Left renal cortex interstitium (tissue), 4 donors: Measurements from ENCODE around the gene C9orf50. TPM values are rescaled to one million over a fixed set of nuclear protein-coding genes. Genes with fewer than 3 reads are reported as not detected.

ENCODE experiments used
- DNase-seq, 4 donors: peaks; one replicate each; pipeline ENCODE4 v3.0.0-alpha.2; 2013; ENCODE audit warnings: low read depth in 4 of 4, low spot score in 2 of 4, missing footprints in 1 of 4
- polyA plus RNA-seq, 4 donors: library from polyadenylated mRNA; unstranded; fragments of 120-200 nt; gene quantifications; one replicate each; pipeline ENCODE4 v1.2.1, GENCODE V29; 2013; ENCODE audit not compliant: insufficient read length in 4 of 4

C9orf50 gene
- polyA plus RNA-seq, 4 donors: 0.64 to 0.99 (median 0.83) TPM

DNA sequence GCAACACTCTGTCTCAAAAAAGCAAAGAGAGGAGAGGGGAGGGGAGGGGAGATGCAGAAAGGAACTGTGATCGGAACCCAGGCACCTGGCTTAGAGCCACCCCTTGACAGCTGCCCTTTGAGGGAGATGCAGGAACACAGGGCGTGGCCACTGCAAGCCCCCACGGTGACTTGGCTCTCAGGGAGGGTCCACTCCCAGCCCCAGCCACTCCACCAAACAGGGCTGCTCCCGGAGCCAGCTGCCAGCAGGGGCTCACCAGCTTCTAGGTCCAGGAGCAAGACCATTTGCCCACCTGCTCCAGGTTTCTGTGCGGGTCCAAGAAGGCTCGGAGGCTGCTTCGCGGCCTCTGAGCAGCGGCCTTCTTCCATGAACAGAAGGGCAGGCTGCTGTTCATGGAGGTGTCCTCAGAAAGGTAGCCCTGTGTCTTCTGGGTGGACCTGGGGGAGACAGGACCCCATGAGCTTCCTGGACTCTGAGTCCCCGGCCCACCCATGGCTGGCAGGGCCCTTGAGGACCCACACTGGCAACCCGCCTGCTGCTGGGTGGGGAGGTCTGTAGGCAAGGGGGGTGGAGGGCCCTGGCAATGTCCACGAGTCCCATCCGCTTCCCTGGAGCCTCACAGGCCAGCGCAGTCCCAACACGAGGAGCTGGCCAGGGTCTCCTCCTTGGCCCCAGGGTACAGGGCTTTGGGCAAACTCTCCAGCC is 7.9 kb downstream of the C9orf50 start:
- no peak for DNase-seq

DNA sequence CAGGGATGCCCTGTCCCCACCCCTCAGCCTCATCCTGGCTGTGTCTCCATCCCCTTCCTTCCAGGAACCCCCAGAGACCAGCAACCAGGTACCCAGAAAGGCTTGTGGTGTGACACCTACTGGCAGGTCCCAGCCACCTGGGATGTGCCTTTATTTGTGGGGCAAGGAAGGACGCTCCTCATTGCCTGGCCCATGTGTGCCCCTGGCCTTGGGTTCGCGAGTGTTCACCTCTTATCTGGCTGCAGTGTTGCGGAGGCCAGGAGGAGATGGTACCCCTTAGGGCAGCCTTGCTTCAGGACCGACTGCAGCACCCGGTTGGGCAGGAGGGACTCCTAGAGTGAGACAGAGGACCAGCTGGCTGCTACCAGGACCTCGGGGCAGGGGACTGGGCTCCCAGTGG is 8.8 kb downstream of the C9orf50 start:
- no peak for DNase-seq

DNA sequence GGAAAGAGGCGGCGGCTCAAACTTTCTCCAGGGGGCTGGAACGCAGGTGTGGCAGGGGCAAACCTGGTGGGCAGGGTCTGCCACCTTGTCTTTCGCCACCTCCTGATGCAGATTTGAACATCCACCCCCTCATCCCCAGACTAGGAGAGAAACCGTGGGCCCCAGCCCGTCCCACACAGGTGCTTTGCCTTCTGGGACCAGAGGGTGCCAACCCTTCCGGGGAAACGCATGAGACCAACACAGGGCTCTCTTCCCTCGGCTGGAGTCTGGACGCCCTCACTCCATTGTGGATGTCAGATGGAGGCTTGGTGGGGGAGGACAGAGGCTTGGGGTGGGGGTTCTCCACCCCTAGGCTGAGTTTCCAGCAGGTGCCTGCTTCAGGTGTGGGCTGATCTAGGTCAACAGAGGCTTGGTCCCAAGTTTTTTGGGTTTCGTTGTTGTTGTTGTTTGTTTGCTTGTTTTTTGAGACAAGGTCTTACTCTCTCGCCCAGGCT is 9.5 kb downstream of the C9orf50 start:
- DNase-seq: no peak

DNA sequence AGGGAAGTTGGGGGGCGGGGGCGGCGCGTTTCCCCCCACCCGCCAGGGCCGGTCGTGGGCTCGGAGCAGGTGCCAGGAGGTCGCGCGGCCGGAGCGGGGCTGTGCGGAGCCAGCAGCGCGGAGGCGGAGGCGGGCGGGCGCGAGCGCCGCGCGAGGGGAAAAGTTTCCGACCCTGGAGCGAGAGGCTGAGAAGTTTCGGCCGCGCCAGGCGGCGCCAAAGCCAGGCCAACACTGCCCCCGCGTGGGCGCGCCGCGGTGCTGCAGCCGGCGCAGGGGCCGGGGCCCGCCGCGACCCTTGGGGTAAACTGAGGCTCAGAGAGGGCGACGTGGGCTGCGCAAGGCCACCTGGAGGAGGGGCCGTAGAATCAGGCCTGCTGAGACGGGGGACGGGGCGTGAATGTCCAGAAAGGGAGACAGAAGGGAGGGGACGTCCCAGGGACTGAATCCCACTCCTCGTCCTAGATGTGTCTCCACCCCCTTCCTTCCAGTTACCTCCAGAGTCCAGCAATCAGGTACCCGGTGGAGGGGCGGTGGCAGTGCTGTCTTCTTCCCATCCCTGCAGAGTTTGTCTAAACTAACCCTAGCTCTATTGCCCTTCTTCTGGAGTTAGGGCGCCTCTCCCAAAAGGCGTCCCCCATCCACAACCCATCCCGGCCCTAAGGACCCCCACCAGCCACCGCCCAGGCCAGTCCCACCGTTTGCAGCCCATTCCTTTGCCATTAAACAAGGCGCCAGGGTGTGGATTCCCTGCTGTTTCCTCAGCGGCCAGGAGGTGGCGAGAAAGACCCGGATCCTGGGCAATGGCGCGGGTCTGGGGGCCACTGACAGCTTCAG is 10.2 kb downstream of the C9orf50 start:
- no peak for DNase-seq

DNA sequence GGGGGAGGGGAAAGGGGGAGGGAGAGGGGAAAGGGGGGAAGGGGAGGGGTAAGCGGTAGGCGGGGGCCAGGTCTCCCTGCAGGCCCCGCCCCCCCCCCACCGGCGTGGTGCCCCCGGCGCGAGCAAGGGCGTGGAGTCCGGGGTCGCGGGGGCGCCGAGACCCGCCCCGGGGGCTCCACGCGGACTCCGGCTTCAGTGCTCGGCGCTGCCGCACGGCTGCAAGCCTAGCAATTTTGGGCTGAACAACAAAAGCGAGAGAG is 10.8 kb downstream of the C9orf50 start:
- DNase-seq: no peak

DNA sequence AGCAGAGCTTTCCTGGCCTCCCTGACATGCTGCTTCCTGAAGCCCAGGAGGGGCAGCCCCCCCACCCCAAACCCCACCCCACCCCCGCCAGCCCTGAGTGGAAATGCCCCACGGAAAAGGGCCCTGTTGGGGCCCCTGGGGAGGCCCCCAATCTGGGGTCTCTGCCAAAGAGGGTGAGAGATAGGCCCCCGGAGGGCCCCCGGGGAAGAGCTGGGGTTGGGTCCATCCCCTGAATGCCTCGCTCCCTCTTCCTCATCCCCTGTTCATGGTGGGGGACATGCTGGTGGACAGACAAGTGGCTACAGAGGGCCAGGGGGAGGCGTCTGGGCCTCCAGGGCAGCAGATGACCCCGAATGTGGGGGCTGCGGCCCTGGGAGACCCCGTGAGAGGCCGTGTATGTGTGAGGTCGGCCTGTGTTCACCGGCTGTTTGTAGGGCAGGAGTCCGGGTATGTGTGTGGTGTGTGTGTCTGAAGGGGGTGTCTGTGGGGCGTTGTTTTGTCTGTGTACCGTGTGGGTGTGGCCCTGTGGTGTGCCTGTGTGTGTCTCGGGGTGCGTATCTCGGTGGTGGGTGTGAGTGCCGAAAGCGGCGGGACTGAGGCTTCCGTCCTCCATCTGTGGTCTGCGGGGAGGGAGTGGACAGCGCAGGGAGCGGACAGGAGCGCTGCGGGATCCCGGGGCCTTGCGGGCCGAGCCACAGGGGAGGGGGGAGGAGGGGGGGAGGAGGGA is 11.3 kb downstream of the C9orf50 start:
- DNase-seq: no peak

DNA sequence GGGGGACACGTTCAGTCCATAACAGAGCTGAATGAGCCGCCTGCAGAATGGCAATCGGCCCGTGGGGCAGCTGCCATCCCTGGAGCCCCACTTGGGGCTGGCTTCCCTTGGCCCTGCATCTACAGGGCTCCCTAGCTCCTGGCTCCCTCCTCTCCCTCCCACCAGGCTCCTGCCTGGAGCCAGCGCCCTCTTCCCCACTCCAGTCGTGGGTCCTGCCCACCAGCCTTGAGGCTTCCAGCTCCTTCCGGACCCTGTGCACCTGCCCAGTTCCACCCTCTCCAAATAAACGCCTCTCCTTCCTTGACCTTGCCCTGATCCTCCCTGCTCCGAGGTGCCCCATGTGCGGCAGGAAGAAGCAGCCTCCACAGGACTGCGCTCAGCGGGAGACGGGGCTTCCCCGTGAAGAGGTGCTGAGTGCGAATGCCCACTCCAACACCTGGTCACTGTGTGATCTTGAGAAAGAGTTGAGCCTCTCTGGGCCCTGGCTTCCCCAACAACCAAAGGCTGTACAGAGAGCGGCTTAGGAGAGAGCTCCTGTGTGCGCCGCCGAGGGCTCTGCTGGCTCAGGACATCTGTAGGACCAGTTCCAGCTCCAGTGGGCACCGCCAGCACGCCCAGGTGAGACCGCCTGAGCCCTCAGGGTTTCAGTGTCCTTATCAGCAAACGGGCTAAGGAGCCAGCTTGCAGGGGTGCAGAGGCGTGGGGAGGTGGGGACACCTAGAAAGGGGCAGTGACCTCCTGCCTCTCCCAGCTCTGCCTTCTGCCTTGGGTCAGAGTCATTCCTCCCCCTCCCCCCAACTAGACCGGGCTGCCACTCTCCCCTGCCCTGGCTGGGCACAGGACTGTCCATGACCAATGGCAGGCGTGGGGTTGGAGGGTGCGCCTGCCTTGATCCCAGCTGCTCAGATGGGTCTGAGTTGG is 12.1 kb downstream of the C9orf50 start:
- no peak for DNase-seq

DNA sequence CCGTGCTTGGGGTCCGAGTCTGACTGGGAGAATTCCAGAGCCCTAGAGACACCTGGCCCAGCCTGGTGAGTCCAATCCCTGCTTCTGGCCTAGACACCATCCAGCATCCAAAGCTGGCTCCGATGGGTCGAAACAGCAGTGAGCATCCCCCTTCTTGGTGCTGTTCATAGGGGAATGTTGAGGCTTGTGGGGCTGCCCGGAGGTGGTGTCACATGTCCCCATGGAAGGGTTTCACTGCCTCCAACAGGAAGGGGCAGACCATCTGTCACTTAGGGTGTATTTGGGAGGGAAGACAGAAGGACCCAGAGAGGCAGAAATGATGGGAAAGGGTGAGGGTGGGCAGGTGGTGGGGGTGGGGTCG is 13.9 kb downstream of the C9orf50 start:
- no peak for DNase-seq

DNA sequence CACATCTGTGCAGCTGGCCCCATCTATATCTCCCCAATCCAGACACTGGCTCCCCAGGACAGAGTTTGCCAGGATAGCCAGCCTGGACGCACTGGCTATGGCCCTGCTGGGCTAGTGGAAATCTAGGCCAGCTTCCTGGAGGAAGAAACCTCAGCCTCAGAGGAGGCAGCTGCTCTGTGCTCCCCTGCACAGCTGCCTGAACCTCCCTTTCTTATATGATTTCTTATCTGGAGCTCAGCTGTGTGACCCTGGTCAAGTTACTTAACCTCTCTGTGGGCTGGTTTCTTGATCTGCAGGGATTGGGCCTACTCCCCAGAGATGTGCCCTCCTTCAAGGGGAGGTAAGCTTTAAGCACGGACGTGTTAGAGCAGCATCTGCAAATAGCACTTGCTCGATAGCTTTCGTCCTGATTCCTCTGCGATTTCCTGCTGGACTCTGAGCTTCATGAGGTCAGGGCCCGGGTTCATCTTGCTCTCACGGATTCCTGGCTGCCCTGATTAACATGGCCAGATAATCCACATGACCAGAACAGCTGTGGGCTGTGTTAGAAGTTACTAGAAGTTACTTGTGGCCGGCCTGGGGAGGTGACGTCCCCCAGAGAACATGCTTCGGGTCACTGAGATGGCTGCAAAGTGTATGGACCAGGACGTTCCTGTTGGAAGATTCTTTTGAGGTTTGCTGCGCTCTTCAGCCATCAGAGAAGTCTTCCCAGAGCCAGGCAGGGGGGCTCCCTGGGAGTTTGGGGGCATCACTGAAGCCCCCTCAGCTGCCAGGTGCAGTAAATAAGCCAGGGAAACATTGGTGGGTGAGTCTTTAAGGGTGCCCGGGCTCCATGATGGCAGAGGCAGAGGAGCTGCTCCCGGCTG is 14.5 kb downstream of the C9orf50 start:
- DNase-seq: no peak

DNA sequence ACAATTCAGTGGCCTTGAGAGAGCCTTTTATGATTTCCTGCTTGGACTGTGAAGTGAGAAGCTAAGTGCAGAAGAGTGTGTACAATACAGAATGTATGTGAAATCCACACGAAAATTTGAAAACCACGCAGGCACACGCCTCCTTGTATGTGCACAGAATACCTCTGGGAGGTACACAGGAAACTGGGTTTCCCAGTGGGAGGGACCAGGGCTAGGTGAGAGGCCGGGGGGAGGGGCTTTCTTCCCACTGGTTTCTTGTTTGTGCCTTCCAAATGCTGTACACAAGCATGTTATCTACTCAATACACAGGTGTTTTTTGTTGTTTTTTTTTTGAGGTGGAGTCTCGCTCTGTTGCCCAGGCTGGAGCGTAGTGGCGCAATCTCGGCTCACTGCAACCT is 16.1 kb downstream of the C9orf50 start:
- DNase-seq: no peak

DNA sequence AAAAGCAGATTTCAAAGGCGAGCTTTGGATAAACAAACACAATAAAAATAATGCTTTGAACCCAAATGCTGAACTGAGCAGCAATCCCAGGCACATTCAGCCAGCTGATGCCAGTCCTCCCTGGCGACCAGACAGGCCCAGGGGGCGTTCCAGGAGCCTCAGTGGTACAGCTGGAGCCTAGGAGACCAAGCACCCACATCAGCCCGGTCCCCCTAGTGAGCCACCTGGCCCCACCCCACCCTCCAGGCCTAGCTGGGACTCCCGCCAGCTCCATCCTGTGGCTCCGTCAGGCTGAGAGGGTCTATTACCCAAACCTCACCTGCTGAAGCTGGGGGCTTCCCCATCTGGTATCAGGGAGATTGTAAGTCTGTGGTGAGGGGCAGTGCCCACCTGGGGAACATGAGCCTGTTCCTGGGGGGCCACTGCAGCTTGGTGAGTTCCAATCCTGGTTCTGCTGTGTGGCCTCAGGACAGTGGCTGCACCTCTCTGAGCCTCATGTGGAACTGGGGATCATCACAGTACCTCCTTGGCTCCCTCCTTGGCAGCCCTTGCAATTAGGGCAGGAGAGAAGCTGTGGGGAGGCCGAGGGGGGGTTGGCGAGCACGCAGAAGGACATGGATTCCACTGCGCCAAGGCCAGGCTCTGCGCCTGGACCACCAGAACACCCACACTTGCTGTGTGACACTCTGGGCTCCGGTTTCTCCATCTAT is 16.7 kb downstream of the C9orf50 start:
- no peak for DNase-seq

DNA sequence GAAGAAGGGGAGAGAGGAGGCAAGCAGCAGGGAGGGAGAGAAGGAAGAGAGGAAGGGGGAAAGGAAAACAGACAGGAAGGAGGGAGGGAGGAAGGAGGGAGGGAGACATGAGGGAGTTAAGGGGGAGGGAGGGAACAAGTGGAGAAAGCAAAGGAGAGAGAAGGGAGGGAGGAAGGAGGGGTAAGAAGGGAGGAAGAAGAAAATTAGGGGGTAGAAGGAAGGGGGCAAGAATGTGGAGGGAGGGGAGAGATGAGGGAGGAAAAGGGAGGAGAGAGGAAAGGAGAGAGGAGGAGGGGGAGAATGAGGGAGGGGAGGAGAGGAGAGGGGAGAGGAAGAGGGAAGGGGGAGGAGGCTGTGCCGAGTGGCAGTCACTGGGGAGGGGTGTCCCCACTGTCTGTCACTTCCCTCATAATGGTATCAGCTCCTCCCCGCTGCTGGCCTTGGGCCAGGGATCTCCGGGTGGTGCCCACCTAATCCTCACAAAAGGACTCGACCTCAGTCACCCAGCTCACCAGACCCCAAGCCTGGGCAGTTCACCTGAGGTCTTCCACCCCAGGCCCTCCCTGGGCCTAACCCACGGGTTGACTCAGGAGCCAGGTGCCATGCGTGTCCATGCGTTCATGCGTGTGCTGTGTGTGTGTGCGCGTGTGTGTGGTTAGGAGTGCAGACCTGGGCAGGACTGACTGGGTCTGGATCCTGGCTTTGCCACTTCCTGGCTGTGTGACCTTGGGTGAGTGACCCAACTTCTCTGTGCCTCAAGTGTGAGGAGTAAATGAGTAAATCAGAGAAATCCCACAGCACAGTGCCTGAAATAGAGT is 18.1 kb downstream of the C9orf50 start:
- no peak for DNase-seq

DNA sequence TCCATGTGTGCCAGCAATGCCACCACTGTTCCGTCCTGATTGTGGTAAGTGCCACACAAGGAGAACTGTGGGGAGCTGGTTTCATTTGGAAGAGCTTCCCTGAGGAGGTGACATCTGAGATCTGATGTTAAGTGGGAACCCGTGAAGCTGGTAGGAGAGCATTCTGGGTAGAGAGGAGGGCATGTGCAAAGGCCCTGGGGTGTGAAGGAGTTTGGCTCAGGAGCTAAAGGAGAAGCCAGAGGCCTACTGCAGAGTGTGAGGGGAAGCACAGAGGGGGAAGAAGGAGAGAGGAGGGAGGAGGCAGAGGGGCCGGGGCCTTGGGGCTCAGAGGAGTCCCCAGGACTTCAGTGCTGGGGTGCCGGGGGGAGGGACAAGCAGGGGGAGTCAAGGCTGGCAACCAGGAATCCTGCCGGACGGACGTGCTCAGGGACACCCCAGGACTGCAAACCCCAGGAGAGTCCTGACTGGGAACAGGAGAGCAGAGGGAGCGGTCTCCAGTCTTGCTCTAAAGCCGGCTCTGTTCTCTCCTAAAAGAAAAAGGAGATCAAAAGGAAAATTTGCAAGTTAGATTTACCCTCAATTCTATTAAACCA is 19.7 kb downstream of the C9orf50 start:
- no peak for DNase-seq

DNA sequence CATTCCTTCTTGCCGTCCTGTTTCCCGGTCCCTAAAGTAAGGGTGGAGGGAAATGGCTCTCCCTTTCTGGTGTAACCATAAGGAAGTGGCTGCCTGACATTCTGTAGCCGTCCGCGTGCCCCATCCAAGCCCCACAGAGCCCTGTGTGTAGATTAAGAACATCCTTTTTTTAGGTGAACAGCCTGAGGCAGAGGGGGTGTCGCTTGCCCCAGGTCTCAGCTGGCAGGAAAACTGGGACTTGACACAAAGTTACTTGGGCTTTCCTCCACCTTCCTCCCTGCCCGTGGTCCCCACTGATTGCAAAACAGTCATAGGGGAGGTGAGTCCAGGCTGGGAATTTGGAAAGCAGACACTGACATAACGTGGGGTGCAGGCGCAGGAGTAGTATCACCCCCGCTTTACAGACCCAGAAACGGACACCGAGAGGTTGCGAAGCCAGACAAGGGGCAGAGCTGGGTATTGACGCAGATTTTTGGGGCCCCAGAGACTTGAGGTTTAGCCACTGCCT is 22.8 kb downstream of the C9orf50 start:
- no peak for DNase-seq

DNA sequence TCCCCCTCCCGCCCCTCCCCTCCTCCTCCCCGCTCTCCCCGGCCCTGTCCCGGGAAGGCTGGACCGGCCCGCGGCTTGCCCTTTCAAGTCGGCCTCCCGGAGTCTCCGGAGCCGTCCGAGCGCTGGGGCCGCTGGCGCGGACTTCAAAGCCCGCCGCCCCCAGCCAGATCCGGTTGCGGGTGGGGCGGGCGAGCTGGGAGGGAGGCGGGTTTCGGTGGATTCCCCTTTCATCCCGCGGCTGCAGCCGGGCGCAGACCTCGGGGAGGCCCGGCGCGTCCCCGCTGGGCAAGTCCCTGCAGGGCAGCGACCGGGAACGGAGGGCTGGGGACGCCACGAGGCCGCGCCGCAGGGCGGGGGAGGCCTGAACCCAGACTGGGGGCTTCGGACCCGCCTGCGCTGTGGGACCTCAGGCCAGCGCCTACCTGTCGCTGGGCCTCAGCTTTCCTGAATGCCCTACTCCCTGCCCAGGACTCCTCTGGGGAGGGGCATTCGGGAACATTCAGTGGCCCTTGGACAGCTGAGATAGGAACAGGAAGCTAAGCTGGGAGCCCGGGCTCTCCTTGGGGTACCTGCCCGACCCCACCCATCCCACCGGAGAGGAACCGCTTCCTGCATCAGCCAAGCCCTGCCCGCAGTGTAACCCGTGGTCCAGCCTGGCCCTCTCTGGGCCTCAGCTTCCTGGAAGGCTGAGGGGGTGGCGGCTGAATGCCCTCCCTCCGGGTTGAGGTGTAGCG is 23.4 kb downstream of the C9orf50 start:
- no peak for DNase-seq

DNA sequence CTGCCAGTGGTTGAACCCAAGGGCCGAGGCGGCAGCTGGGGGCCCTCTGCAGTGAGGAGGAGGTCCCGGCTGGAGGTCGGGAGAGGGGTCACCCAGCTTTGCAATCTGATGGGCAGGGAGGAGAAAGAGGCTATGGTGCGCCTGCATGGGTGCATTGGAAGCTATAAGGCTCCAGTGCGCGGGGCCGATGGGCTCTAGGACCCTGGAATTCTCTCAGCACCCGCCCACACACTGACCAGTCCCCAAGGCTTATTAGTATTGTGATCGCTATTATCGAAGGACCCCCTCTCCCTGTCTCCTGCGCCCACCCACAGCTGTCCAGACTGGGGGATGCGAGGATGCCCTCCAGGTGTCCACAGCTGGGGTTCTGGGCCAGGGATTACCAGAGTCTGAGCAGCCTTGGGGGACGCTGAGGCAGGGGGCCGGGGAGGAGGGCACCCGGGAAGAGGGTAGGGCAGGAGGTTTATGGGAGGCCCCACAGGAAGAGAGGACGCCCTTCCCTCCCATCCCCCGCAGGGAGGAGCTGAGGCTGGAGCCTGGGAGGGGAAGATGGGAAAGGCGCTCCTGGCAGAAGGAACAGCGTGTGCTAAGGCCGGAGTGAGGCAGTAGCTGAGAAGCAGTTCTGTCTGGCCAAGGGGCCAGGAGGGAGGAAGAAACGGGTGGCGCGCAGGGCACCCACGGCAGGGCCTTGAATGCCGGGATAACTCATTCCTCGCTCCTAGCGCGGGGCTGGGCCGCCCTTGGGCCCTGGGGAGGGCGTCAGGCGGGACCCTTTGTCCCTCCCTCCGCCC is 24.2 kb downstream of the C9orf50 start:
- DNase-seq: peak in 2 of 4 donors; percentile 78 to 81
